ENCODE measurements around the gene EIF4EBP2.

The EIF4EBP2 gene

GRCh38 chr10:70378122-70378521 is 25.8 kb upstream of the EIF4EBP2 start:
- no peak for DNase-seq

- no peak for DNase-seq
Measured at GRCh38 chr10:70379581-70380176, 24.3 kb upstream of the EIF4EBP2 start.

GRCh38 chr10:70380350-70381135 is 23.4 kb upstream of the EIF4EBP2 start:
- no peak for DNase-seq

DNA sequence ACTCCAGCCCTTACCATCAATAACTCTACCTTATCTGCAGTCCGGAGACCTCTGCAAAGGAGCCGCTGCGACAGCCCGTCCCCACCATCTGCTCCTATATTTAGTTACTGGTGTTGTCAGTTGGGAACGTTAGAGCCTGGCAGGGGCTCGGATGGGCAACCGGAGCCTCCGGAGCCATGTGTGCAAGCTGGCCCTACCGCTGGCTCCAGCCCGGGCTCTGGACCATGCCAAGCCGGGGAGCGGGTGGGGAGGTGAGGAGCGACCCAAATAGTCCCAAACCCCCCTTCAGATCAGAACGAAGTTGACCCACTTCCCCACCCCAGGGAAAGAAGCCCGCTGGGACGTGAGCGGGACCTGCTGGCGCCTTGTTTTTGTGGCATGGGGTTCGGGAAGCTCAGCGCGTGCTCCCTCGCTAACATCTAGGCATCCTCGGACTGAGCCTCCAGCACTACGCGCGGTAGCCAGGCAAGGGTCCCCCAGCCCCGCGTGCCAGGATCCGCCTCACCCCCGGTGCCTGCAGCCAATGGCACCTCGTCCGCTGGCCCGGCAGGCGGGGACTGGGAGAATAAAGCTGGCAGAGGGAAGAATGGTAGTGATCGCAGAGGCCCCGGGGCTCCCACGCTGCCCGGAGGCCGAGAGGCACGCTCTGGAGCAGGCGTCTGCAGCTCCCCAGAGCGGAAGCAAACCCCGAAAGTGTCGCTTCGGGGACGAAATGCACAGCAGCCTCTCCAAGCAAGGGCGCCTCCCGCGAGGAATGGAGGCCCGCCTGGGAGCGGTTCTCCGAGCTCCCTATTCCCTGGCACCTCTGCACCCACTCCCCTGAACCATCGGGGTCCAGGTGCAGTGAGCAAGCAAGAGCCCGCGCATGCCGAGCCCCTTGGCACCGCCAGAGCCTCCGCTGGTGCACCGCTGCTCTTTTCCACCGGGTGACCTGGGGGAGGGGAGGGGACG is 22.2 kb upstream of the EIF4EBP2 start:
- DNase-seq = peak in 42 of 56 donors; percentile 11 to 67 (median 50)

DNA sequence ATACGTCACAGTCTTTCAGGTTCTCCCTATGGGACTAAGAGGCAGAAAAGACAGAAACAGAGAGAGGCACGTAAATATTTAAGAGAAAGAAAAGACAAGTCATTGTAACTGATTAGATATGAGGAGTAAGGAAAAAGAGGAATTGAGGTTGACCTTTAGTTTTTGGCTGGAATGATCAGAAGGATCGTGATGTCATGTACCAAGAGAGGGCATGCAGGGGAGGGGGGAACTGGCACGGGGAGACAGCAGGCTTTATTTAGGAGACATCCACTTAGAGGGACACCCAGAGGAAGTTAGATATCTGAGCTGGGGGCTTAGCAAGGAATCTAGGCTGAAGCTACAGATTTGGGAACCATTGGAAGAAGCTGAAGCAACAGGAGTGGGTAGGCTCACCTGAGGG is 12.3 kb upstream of the EIF4EBP2 start:
- DNase-seq = no peak

- DNase-seq = no peak
Measured at GRCh38 chr10:70396140-70396539, 7.8 kb upstream of the EIF4EBP2 start.

GRCh38 chr10:70399177-70399576 is 4.8 kb upstream of the EIF4EBP2 start:
- DNase-seq = no peak

- DNase-seq = no peak
Measured at GRCh38 chr10:70403483-70404035, 386 bp upstream of the EIF4EBP2 start.

DNA sequence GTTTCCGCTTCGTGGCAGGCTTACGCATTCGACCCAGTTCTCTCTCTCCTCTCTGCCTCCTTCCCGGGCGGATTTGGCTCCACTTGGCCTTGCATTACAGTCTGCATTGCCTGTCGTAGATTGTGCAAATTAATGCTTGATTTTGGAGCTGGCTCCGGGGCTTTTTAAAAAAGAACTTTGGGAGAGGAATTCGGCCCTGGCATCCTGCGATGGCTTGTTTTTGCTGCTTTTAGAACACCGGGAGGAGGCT is 767 bp downstream of the EIF4EBP2 start:
- peak in 18 of 56 donors; percentile 6 to 55 (median 26) for DNase-seq

GRCh38 chr10:70405037-70405824 is 1.3 kb downstream of the EIF4EBP2 start:
- DNase-seq = peak in 45 of 56 donors; percentile 7 to 77 (median 38)

DNA sequence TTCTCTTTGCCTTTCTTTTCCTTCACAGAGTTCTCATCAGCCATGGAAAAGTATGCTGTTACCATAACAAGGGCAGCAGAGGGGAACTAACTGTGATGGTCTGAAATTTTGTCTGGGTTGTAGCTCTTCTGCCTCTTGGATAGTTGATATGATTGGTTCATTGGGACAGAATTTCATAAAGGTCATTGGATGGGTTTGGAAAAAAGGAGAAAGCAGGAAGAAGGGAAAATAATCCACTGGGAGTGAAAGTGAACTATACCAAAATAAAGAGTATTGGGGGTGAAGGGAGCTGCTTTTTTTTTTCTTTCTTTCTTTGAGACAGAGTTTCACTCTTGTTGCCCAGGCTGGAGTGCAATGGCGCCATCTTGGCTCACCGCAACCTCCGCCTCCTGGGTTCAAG is 5.8 kb downstream of the EIF4EBP2 start:
- DNase-seq = no peak

DNA sequence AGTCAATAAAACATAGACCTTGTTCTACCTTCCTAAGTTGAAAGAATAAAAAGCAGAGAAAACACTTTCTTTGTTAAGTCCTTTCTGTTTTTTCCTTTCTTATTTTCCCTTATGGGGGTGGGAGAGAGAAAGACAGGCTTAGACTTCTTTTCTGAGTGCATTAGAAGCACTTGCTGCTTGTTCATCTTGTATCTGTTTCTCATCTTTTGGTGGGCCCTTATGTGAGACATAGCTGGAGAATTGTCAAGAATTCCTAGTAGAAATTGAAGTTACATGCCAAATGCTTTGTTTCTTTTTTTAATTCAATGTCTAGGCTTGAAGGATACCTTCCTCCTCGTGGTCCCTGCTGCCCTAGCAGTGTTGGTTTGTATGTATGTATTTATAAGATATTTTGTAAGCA is 6.7 kb downstream of the EIF4EBP2 start:
- DNase-seq = no peak

DNA sequence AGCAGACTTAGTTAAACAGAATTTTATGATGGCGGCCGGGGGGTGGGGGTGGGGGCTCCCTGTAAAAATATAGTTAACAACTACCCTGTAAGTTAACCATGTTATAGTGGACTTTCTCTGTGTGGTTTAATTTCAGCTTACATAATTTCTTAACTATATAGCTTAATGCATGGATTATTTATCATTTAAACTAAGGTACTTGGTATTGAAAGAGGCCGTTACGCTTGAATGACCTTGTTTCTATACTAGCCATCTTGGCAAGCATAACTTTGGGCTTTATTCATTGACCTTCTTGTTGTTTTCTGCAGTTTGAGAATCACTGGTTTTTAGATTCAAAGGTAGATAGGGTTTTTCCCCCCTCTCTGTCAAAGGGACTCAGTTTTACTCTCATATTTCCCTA is 8.4 kb downstream of the EIF4EBP2 start:
- DNase-seq = no peak

DNA sequence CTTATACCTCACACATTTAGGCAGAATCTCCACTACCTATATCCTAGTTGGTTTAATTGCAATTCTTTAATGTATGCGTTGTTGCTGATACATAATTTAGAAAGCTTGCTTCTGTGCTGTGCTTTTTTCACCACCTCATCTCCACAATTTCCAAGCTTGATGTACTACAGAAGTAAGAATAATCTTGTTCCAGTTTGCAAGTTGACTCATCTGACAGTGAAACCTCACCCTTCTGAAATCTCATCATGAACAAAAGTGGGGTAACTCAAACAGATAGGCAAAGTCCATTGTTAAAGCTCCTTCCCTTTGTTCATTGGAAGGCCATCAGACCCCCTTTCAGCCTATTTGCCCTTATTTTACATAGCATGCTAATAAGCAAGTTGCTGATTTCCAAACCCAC is 13.6 kb downstream of the EIF4EBP2 start:
- DNase-seq = no peak

DNA sequence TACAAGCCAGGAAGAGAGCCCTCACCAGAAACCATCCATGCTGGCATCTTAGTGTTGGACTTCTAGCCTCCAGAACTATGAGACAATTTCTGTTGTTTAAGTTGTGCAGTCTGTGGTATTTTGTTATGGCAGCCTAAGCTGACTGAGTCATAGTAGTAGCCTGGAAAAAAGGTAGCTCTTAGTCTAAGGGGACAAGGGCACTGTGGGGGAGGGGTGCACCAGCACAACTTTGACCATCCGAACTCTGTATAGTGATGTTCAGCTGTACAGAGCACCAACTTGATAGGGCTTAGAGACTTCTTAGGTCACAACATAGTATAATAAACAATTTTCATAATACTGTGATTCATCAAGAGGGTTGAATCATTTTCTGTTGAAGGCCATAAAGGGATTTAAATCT is 14.3 kb downstream of the EIF4EBP2 start:
- DNase-seq = no peak

- DNase-seq = no peak
Measured at GRCh38 chr10:70418713-70419112, 14.8 kb downstream of the EIF4EBP2 start.

- DNase-seq = no peak
Measured at GRCh38 chr10:70424320-70424719, 20.4 kb downstream of the EIF4EBP2 start.

GRCh38 chr10:70425096-70425495 is 21.2 kb downstream of the EIF4EBP2 start:
- no peak for DNase-seq

DNA sequence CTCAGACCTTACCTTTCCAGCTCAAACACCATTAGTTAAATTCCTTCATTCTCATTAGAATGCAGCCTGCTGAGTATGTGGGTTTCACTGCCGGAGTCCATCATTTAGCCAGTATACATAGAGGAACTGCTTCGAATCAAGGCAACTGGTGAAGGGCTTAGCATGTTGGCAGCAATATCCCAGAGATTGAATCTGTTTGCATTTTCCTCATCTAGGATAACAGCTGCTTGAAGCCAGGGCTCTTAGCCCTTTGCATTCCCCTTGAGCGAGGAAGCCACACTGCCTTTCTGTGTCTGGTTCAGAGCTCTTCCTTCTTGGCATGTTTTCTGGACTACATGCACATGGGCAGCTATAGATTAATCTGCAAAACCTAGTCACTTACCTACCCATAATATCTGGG is 22.9 kb downstream of the EIF4EBP2 start:
- no peak for DNase-seq

- DNase-seq = peak in 15 of 56 donors; percentile 1 to 47 (median 20)
Measured at GRCh38 chr10:70430493-70431445, 26.8 kb downstream of the EIF4EBP2 start.
